CD14-positive monocyte (primary cell): ENCODE results near the gene PEA15. TPM values are rescaled to one million over a fixed set of nuclear protein-coding genes. Genes with fewer than 3 reads are reported as not detected.

Experiments used
- DNase-seq, 3 donors: peaks; one replicate each; pipeline ENCODE4 v3.0.0-alpha.2; 2011 to 2022
- H2AFZ ChIP-seq: 2 replicates; pipeline ENCODE4 v1.6.0; 2012; ENCODE audit warnings: mild to moderate bottlenecking, low read depth, low read length, inconsistent platforms; ENCODE audit not compliant: insufficient read depth, poor library complexity, severe bottlenecking
- H3K27ac ChIP-seq, 2 donors: 1 replicate in 1 of 2; 2 replicates in 1 of 2; pipeline ENCODE4 v1.5.1; 2012 to 2013; ENCODE audit warnings: low read length in 2 of 2, control low read depth in 1 of 2, inconsistent platforms in 1 of 2, low read depth in 1 of 2, mild to moderate bottlenecking in 1 of 2
- H3K27me3 ChIP-seq, 2 donors: one replicate each; pipeline versions ENCODE4 v1.6.0 to v1.6.1; 2011 to 2013; ENCODE audit warnings: low read length in 2 of 2; ENCODE audit not compliant: control insufficient read depth in 2 of 2, insufficient read depth in 2 of 2
- H3K36me3 ChIP-seq, 2 donors: replicated peaks in 1 of 2; 1 replicate in 1 of 2; 2 replicates in 1 of 2; pipeline versions ENCODE4 v1.5.1 to v1.6.1; 2012 to 2013; ENCODE audit warnings: low read length in 2 of 2, control low read depth in 1 of 2, inconsistent platforms in 1 of 2, mild to moderate bottlenecking in 1 of 2; ENCODE audit not compliant: insufficient read depth in 2 of 2, control insufficient read depth in 1 of 2
- H3K4me1 ChIP-seq, 2 donors: 1 replicate in 1 of 2; 2 replicates in 1 of 2; pipeline versions ENCODE4 v1.5.1 to v1.6.1; 2012 to 2013; ENCODE audit warnings: low read length in 2 of 2, control low read depth in 1 of 2, inconsistent platforms in 1 of 2, mild to moderate bottlenecking in 1 of 2, moderate library complexity in 1 of 2; ENCODE audit not compliant: insufficient read depth in 2 of 2, control insufficient read depth in 1 of 2
- H3K4me2 ChIP-seq: replicated peaks from 2 replicates; pipeline ENCODE3; 2012; ENCODE audit warnings: low read length, moderate library complexity, mild to moderate bottlenecking; ENCODE audit not compliant: poor library complexity, severe bottlenecking; ENCODE audit errors: extremely low read depth
- H3K4me3 ChIP-seq, 3 experiments: fragments of 200-600 bp in 1 of 3; sonication (generic) in 1 of 3; replicated peaks in 1 of 3; 1 replicate in 2 of 3; 2 replicates in 1 of 3; pipeline ENCODE4 v1.5.1; 2011 to 2013; ENCODE audit warnings: low read length in 3 of 3, mild to moderate bottlenecking in 3 of 3, control low read depth in 2 of 3, low read depth in 2 of 3, inconsistent platforms in 1 of 3, moderate library complexity in 1 of 3
- H3K79me2 ChIP-seq: 2 replicates; pipeline ENCODE4 v1.6.0; 2012; ENCODE audit warnings: mild to moderate bottlenecking, control low read depth, inconsistent platforms, low read length, moderate library complexity; ENCODE audit not compliant: insufficient read depth
- H3K9ac ChIP-seq: 2 replicates; pipeline ENCODE4 v1.6.0; 2017; ENCODE audit warnings: low read length, mild to moderate bottlenecking; ENCODE audit not compliant: insufficient read depth, poor library complexity, severe bottlenecking
- H3K9me3 ChIP-seq, 2 donors: replicated peaks in 1 of 2; 1 replicate in 1 of 2; 2 replicates in 1 of 2; pipeline versions ENCODE4 v1.5.1 to v1.6.1; 2012 to 2013; ENCODE audit warnings: low read length in 2 of 2, control low read depth in 1 of 2; ENCODE audit not compliant: control insufficient read depth in 1 of 2, insufficient read depth in 1 of 2
- H4K20me1 ChIP-seq: 2 replicates; pipeline ENCODE4 v1.6.0; 2012; ENCODE audit warnings: mild to moderate bottlenecking, low read length, control low read depth, moderate library complexity; ENCODE audit not compliant: insufficient read depth
- H3K27ac Mint-ChIP-seq, 7 donors: one replicate each; pipeline ENCODE4 v1.8.0; 2020; ENCODE audit warnings: mild to moderate bottlenecking in 7 of 7, mixed read lengths in 7 of 7, moderate library complexity in 6 of 7, inconsistent platforms in 2 of 7
- H3K27me3 Mint-ChIP-seq, 3 donors: one replicate each; pipeline ENCODE4 v1.8.0; 2021 to 2022; ENCODE audit warnings: low read depth in 3 of 3, mild to moderate bottlenecking in 3 of 3, mixed read lengths in 3 of 3, moderate library complexity in 3 of 3, inconsistent platforms in 1 of 3
- H3K36me3 Mint-ChIP-seq, 2 donors: one replicate each; pipeline ENCODE4 v1.8.0; 2020; ENCODE audit warnings: mixed read lengths in 2 of 2, inconsistent platforms in 1 of 2, mild to moderate bottlenecking in 1 of 2
- H3K4me1 Mint-ChIP-seq: one replicate; pipeline ENCODE4 v1.8.0; 2020; ENCODE audit warnings: mild to moderate bottlenecking, mixed read lengths
- H3K4me3 Mint-ChIP-seq, 2 donors: one replicate each; pipeline ENCODE4 v1.8.0; 2020; ENCODE audit warnings: mild to moderate bottlenecking in 2 of 2, mixed read lengths in 2 of 2, moderate library complexity in 1 of 2
- H3K9me3 Mint-ChIP-seq, 7 donors: one replicate each; pipeline ENCODE4 v1.8.0; 2020 to 2022; ENCODE audit warnings: mixed read lengths in 7 of 7, mild to moderate bottlenecking in 6 of 7, moderate library complexity in 6 of 7, inconsistent platforms in 2 of 7
- WGBS: methylation state at CpG from one replicate; pipeline ENCODE4 v1.1.5; 2013; ENCODE audit warnings: missing lambda C conversion rate; ENCODE audit not compliant: insufficient coverage; 5-methylcytosine and 5-hydroxymethylcytosine counted together
- intact Hi-C, 2 donors: fragments of 100-400 bp; cut with micrococcal nuclease; formaldehyde crosslinking; loops; one replicate each; pipeline versions ENCODE4 v1.15.0 to v1.15.1; 2023
- polyA plus RNA-seq, 3 donors: library from polyadenylated mRNA; depleted of rRNA in 1 of 3; unstranded in 2 of 3; stranded (reverse) in 1 of 3; fragments of 300-500 nt in 2 of 3; fragments of >200 nt in 1 of 3; fragmentation: Illumina TruSeq in 2 of 3; gene quantifications; 1 replicate in 2 of 3; 2 replicates in 1 of 3; pipeline ENCODE4 v1.2.3, GENCODE V29; 2012 to 2021
- TF ChIP-seq, protein P1 (sequence below): fragments of 200-600 bp; IDR thresholded peaks from one replicate; pipeline ENCODE4 v1.8.0; 2022; ENCODE audit warnings: antibody characterized with exemption, mild to moderate bottlenecking

The PEA15 gene
- polyA plus RNA-seq, 3 donors, result 23.6 to 163 (median 38.1) TPM

DNA sequence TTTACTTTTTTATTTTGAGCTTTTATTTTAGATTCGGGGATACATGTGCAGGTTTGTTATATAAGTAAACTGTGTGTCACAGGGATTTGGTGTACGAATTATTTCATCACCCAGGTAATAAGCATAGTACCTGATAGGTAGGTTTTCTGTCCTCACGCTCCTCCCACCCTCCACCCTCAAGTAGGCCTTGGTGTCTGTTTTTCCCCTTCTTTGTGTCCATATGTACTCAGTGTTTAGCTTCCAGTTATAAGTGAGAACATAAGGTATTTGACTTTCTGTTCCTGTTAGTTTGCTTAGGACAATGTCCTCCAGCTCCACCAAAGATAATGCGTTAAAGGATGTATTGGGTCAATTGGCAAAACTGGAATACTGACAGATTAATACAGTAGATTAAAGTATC, 48.0 kb upstream of the PEA15 start:
- H3K36me3 Mint-ChIP-seq, result no peaks in the 10 kb centered on the region
- no peak overlapping the region for H3K27ac Mint-ChIP-seq
- H3K27me3 ChIP-seq, result no peaks in the 10 kb centered on the region
- intact Hi-C loops, result no loop called here
- H3K9me3 ChIP-seq, result no peaks in the 10 kb centered on the region
- H3K9me3 Mint-ChIP-seq, result peaks cover 0 to under 1% (median 0%) of the 10 kb centered on the region in 7 donors
- peaks cover 19% of the 10 kb centered on the region for H3K4me1 Mint-ChIP-seq
- H3K27ac ChIP-seq, result no peak overlapping the region
- H4K20me1 ChIP-seq, result no peaks in the 10 kb centered on the region
- no peak for DNase-seq
- no peak overlapping the region for H3K4me3 Mint-ChIP-seq
- H3K4me3 ChIP-seq, result no peak overlapping the region
- no peak overlapping the region for H3K4me2 ChIP-seq
- TF ChIP-seq, protein P1, sequence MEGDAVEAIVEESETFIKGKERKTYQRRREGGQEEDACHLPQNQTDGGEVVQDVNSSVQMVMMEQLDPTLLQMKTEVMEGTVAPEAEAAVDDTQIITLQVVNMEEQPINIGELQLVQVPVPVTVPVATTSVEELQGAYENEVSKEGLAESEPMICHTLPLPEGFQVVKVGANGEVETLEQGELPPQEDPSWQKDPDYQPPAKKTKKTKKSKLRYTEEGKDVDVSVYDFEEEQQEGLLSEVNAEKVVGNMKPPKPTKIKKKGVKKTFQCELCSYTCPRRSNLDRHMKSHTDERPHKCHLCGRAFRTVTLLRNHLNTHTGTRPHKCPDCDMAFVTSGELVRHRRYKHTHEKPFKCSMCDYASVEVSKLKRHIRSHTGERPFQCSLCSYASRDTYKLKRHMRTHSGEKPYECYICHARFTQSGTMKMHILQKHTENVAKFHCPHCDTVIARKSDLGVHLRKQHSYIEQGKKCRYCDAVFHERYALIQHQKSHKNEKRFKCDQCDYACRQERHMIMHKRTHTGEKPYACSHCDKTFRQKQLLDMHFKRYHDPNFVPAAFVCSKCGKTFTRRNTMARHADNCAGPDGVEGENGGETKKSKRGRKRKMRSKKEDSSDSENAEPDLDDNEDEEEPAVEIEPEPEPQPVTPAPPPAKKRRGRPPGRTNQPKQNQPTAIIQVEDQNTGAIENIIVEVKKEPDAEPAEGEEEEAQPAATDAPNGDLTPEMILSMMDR, result no peak
- peaks cover 0 to 6% (median 1%) of the 10 kb centered on the region in 3 donors for H3K27me3 Mint-ChIP-seq
- no peaks in the 10 kb centered on the region for H3K79me2 ChIP-seq
- H3K4me1 ChIP-seq, result peaks cover 21 to 25% of the 10 kb centered on the region in 2 donors
- H3K36me3 ChIP-seq, result no peaks in the 10 kb centered on the region
- no peak overlapping the region for H2AFZ ChIP-seq
- WGBS, result no CpG with 5 or more reads among the region's 4 CpGs
- no peak overlapping the region for H3K9ac ChIP-seq

DNA sequence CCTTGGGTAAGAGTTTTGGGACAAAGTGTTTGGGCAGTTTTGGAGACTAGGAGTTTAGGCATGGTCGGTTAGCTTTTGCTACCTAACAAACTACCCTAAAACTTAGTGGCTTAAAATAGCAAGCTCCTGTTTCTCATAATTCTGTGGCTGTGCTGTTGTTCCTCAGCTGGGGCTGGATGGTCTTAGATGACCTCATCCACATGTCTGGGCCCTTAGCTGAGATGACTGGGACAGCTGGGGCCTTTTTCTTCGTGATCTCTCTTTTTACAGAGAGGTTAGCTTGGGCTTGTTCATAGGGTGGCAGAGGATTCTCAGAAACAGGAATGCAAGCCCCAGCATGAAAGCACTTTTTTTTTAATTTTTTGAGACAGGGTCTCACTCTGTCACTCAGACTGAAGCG, 47.2 kb upstream of the PEA15 start:
- Mint-ChIP-seq H3K4me3 (no peak overlapping the region), H3K27ac (no peak overlapping the region), H3K9me3 (no peaks in the 10 kb centered on the region), H3K36me3 (no peaks in the 10 kb centered on the region), H3K4me1 (peaks cover 27% of the 10 kb centered on the region), H3K27me3 (peaks cover 0 to 6% (median 1%) of the 10 kb centered on the region in 3 donors)
- H3K9me3 ChIP-seq, result no peaks in the 10 kb centered on the region
- TF ChIP-seq, protein P1, result no peak
- no peak overlapping the region for H3K4me2 ChIP-seq
- H3K9ac ChIP-seq, result no peak overlapping the region
- H2AFZ ChIP-seq, result no peak overlapping the region
- intact Hi-C loops, result no loop called here
- no peaks in the 10 kb centered on the region for H3K27me3 ChIP-seq
- WGBS, result 88% methylated on average over 1 of the region's 3 CpGs
- no peak overlapping the region for H3K4me3 ChIP-seq
- DNase-seq, result no peak
- peaks cover 30 to 31% of the 10 kb centered on the region in 2 donors for H3K4me1 ChIP-seq
- H3K79me2 ChIP-seq, result no peaks in the 10 kb centered on the region
- no peaks in the 10 kb centered on the region for H3K36me3 ChIP-seq
- no peaks in the 10 kb centered on the region for H4K20me1 ChIP-seq
- H3K27ac ChIP-seq, result no peak overlapping the region
